ENCODE measurements around the gene ERI3.

GRCh38 chr1:44223187-44223610 lies 131.9 kb downstream of the ERI3 start:
- no peak for TF ChIP-seq CEBPB (IDR thresholded peaks at IDR 0.05)
- TF ChIP-seq TAF1 (IDR thresholded peaks at IDR 0.05; ENCODE audit: low read depth), result no peak
- TF ChIP-seq RAD21 (IDR thresholded peaks at IDR 0.05; ENCODE audit: low read depth), result no peak
- TF ChIP-seq TCF12 (IDR thresholded peaks at IDR 0.05; ENCODE audit: low read depth), result no peak
- TF ChIP-seq FOXM1 (IDR thresholded peaks at IDR 0.05; ENCODE audit: borderline replicate concordance, low read depth), result no peak
- no peak for TF ChIP-seq TEAD4 (IDR thresholded peaks at IDR 0.05)
- no peak for TF ChIP-seq REST (IDR thresholded peaks at IDR 0.05; ENCODE audit: low read depth)
- TF ChIP-seq EP300 (IDR thresholded peaks at IDR 0.05; ENCODE audit: borderline replicate concordance), result no peak

Measured in Ishikawa (cell line).